SK-N-SH (cell line): ENCODE measurements around the gene ABHD2.

Experiments
- FOXM1 ChIP-seq: IDR thresholded peaks from 2 replicates; pipeline ENCODE4 v1.4.0; 2012; ENCODE audit warnings: low read depth, mild to moderate bottlenecking
- JUND ChIP-seq: IDR thresholded peaks from 2 replicates; pipeline ENCODE4 v1.4.0; 2012
- MAX ChIP-seq: IDR thresholded peaks from 2 replicates; pipeline ENCODE4 v1.4.0; 2012; ENCODE audit warnings: low read depth
- MXI1 ChIP-seq: IDR thresholded peaks from 2 replicates; pipeline ENCODE4 v1.6.1; 2012; ENCODE audit warnings: mild to moderate bottlenecking, low read depth, low read length, improper control_type of control experiment
- RAD21 ChIP-seq: IDR thresholded peaks from 2 replicates; pipeline ENCODE4 v1.6.1; 2012; ENCODE audit warnings: mild to moderate bottlenecking, low read length
- RCOR1 ChIP-seq: fragments of 150-350 bp; IDR thresholded peaks from 2 replicates; pipeline ENCODE4 v1.6.1; 2017; ENCODE audit warnings: antibody characterized with exemption, low read length
- RFX5 ChIP-seq: IDR thresholded peaks from 2 replicates; pipeline ENCODE4 v1.6.1; 2012; ENCODE audit warnings: mild to moderate bottlenecking, improper control_type of control experiment, low read length
- RXRA ChIP-seq: IDR thresholded peaks from 2 replicates; pipeline ENCODE4 v1.4.0; 2012; ENCODE audit warnings: low read depth, mild to moderate bottlenecking, borderline replicate concordance
- SMC3 ChIP-seq: IDR thresholded peaks from 2 replicates; pipeline ENCODE4 v1.6.1; 2012; ENCODE audit warnings: low read depth, low read length, improper control_type of control experiment
- TCF12 ChIP-seq: IDR thresholded peaks from 2 replicates; pipeline ENCODE4 v1.4.0; 2012
- TEAD4 ChIP-seq: IDR thresholded peaks from 2 replicates; pipeline ENCODE4 v1.4.0; 2012; ENCODE audit warnings: mild to moderate bottlenecking, borderline replicate concordance; ENCODE audit not compliant: insufficient read depth
- TF ChIP-seq, protein P1 (sequence below): fragments of 200-600 bp; sonication (generic); IDR thresholded peaks from 2 replicates; pipeline ENCODE4 v1.6.1; 2017; ENCODE audit warnings: antibody characterized with exemption, mild to moderate bottlenecking, moderate library complexity
- TF ChIP-seq, protein P2 (sequence below): IDR thresholded peaks from 2 replicates; pipeline ENCODE4; 2012
- TF ChIP-seq, protein P3 (sequence below): IDR thresholded peaks from 2 replicates; pipeline ENCODE4 v1.6.1; 2012; ENCODE audit warnings: mild to moderate bottlenecking, low read depth, low read length, moderate library complexity

GRCh38 chr15:89070197-89071124 lies 17.8 kb upstream of the ABHD2 start:
- TF ChIP-seq TEAD4 (no peak), RAD21 (no peak), MXI1 (no peak), RFX5 (no peak), SMC3 (no peak), JUND (no peak), RXRA (no peak), RCOR1 (no peak), FOXM1 (no peak), TCF12 (no peak), MAX (no peak)
- TF ChIP-seq, protein P1, sequence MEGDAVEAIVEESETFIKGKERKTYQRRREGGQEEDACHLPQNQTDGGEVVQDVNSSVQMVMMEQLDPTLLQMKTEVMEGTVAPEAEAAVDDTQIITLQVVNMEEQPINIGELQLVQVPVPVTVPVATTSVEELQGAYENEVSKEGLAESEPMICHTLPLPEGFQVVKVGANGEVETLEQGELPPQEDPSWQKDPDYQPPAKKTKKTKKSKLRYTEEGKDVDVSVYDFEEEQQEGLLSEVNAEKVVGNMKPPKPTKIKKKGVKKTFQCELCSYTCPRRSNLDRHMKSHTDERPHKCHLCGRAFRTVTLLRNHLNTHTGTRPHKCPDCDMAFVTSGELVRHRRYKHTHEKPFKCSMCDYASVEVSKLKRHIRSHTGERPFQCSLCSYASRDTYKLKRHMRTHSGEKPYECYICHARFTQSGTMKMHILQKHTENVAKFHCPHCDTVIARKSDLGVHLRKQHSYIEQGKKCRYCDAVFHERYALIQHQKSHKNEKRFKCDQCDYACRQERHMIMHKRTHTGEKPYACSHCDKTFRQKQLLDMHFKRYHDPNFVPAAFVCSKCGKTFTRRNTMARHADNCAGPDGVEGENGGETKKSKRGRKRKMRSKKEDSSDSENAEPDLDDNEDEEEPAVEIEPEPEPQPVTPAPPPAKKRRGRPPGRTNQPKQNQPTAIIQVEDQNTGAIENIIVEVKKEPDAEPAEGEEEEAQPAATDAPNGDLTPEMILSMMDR = no peak
- TF ChIP-seq, protein P2, sequence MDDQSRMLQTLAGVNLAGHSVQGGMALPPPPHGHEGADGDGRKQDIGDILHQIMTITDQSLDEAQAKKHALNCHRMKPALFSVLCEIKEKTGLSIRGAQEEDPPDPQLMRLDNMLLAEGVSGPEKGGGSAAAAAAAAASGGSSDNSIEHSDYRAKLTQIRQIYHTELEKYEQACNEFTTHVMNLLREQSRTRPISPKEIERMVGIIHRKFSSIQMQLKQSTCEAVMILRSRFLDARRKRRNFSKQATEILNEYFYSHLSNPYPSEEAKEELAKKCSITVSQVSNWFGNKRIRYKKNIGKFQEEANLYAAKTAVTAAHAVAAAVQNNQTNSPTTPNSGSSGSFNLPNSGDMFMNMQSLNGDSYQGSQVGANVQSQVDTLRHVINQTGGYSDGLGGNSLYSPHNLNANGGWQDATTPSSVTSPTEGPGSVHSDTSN = no peak
- TF ChIP-seq, protein P3, sequence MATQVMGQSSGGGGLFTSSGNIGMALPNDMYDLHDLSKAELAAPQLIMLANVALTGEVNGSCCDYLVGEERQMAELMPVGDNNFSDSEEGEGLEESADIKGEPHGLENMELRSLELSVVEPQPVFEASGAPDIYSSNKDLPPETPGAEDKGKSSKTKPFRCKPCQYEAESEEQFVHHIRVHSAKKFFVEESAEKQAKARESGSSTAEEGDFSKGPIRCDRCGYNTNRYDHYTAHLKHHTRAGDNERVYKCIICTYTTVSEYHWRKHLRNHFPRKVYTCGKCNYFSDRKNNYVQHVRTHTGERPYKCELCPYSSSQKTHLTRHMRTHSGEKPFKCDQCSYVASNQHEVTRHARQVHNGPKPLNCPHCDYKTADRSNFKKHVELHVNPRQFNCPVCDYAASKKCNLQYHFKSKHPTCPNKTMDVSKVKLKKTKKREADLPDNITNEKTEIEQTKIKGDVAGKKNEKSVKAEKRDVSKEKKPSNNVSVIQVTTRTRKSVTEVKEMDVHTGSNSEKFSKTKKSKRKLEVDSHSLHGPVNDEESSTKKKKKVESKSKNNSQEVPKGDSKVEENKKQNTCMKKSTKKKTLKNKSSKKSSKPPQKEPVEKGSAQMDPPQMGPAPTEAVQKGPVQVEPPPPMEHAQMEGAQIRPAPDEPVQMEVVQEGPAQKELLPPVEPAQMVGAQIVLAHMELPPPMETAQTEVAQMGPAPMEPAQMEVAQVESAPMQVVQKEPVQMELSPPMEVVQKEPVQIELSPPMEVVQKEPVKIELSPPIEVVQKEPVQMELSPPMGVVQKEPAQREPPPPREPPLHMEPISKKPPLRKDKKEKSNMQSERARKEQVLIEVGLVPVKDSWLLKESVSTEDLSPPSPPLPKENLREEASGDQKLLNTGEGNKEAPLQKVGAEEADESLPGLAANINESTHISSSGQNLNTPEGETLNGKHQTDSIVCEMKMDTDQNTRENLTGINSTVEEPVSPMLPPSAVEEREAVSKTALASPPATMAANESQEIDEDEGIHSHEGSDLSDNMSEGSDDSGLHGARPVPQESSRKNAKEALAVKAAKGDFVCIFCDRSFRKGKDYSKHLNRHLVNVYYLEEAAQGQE = no peak
